Sigmoid colon (tissue), 4 donors: ENCODE measurements around the gene LINGO4.

Experiments used
- CTCF ChIP-seq, 4 experiments: fragments of 450-650 bp in 3 of 4; fragments of 200-600 bp in 1 of 4; IDR thresholded peaks; one replicate each; pipeline ENCODE4 v1.5.1; 2016 to 2019; ENCODE audit warnings: antibody characterized with exemption in 4 of 4, mild to moderate bottlenecking in 3 of 4, moderate library complexity in 2 of 4
- EP300 ChIP-seq, 4 donors: sonication (generic); formaldehyde crosslinking; IDR thresholded peaks; one replicate each; pipeline ENCODE4 v1.6.1; 2017; ENCODE audit warnings: antibody characterized with exemption in 4 of 4
- POLR2A ChIP-seq, 2 donors: fragments of 450-650 bp; IDR thresholded peaks; one replicate each; pipeline ENCODE4 v1.6.1; 2016; ENCODE audit warnings: antibody characterized with exemption in 2 of 2, mild to moderate bottlenecking in 2 of 2, moderate library complexity in 2 of 2

GRCh38 chr1:151822404-151822803, 17.2 kb upstream of the LINGO4 start:
- no peak for TF ChIP-seq CTCF (IDR thresholded peaks at IDR 0.05)
- no peak for TF ChIP-seq POLR2A (IDR thresholded peaks at IDR 0.05)
- no peak for TF ChIP-seq EP300 (IDR thresholded peaks at IDR 0.05)
